ENCODE data around the gene TNFRSF14.

GRCh38 chr1:2560299-2561073 is 4.3 kb downstream of the TNFRSF14 start:
- TF ChIP-seq TEAD4 (IDR thresholded peaks at IDR 0.05) (no peak), USF1 (IDR thresholded peaks at IDR 0.05) (no peak), TAF1 (IDR thresholded peaks at IDR 0.05; ENCODE audit: low read depth) (no peak), ZBTB7A (IDR thresholded peaks at IDR 0.05; ENCODE audit: low read depth) (no peak), YY1 (IDR thresholded peaks at IDR 0.05; ENCODE audit: low read depth) (no peak), CEBPB (IDR thresholded peaks at IDR 0.05) (no peak), FOXM1 (IDR thresholded peaks at IDR 0.05; ENCODE audit: borderline replicate concordance, low read depth) (no peak)
